C4-2B (cell line): Measurements from ENCODE around the gene ARHGEF19.

ENCODE experiments used
- H3K27ac ChIP-seq: fragments of 450-650 bp; 2 replicates; pipeline ENCODE4 v1.5.1; 2017
- ZFX ChIP-seq: fragments of 450-650 bp; IDR thresholded peaks from 2 replicates; pipeline ENCODE4 v1.6.1; 2017
- TF ChIP-seq, protein P1 (sequence below): fragments of 450-650 bp; conservative IDR thresholded peaks from 2 replicates; pipeline ENCODE4 v1.5.1; 2017; ENCODE audit warnings: mild to moderate bottlenecking

Gene ARHGEF19

DNA sequence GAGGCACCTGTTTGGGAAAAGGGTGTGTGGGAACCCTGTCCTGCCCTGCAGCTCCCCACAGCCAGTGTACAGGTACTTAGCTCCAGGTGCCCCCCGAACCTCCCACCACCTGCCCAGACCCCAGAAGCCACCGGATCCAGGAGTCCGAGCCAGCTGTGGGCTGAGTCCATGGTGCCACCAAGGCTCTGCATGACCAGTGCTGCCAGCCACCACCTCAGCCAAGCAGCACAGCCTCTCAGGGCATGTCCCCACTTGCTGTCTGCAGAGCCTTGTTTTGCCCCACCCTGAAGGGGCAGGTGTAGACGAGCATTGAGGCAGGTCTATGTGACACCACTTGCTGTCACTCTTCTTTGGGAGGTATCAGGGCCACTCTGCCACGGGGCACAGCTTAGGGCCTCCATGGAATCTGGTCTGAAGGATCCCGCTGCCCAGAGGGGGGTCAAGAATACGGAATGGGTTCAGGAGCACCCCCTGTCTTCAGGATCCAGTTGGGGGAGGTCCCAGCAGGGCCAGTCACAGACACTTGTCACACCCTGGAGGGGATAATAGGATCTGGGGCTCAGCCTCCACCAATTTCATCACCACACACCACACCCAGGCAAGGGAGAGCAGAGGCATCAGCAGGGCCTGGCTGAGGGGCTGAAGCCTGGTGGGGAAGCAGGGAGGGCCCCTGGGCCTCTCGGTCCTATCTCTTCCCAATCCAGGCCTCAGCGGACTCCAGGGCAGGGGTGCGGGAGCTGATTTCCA, 27.7 kb downstream of the ARHGEF19 start:
- TF ChIP-seq, protein P1, sequence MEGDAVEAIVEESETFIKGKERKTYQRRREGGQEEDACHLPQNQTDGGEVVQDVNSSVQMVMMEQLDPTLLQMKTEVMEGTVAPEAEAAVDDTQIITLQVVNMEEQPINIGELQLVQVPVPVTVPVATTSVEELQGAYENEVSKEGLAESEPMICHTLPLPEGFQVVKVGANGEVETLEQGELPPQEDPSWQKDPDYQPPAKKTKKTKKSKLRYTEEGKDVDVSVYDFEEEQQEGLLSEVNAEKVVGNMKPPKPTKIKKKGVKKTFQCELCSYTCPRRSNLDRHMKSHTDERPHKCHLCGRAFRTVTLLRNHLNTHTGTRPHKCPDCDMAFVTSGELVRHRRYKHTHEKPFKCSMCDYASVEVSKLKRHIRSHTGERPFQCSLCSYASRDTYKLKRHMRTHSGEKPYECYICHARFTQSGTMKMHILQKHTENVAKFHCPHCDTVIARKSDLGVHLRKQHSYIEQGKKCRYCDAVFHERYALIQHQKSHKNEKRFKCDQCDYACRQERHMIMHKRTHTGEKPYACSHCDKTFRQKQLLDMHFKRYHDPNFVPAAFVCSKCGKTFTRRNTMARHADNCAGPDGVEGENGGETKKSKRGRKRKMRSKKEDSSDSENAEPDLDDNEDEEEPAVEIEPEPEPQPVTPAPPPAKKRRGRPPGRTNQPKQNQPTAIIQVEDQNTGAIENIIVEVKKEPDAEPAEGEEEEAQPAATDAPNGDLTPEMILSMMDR, result no peak
- TF ChIP-seq ZFX, result no peak
- H3K27ac ChIP-seq, result 0 out of 2 replicates have a peak overlapping the region, but pooled peaks have one; percentile 4

DNA sequence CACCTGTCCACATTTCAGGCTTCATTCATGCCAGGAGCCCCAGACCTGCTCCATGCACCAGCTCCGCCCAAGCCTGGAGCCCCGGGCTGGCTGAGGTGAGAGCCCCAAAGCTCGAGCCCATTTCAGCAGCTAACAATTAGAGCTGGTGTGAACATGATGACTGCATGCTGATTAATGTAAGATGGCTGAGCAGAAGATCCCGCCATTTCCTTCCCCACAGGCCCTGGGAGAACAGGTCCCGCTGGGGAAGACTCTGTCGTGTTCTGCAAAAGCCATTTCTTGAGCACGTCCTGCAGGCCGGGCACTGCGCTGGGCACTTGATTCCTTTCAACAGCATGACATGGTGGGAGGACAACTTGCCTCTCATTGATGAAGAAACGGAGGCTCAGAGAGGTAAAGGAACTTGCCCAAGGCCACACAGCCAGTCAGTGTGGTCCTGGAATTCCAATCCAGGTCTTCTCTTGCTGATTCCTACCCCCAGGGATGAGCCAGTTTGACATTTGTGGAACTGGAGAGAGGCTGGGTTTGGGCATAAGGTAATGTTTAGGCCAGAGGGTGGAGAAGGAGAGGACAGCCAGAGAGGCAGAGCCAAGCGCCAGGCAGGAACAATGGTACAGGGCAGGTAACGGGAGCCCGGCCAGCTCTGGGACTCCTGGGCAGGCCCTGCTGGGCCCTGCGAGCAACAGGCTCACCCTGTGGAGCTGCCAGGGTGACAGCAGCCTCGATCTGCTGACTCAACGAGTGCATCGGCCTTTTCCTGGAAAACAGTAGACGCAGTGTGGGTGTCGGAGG, 28.5 kb downstream of the ARHGEF19 start:
- no peak for TF ChIP-seq ZFX
- TF ChIP-seq, protein P1, result no peak
- 0 out of 2 replicates have a peak overlapping the region, but pooled peaks have one; percentile 4 for H3K27ac ChIP-seq

DNA sequence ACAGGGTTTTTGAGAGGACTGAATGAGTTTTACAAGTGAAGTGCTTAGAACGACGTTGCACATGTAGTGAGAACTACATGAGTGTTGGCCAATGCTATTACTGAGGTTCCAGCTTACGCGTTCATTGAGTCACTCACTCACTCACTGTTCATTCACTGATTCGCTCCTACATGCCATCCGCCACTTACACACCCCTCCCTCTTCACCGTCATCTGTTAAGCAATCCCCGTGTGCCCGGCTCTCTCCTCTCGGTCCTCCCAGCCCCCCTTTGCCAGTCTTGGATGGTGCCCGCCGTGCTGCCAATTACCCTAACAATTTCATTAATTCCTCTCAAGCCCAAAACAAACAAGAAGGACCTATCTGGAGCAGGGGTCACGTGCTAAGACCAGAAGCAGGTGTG, 29.3 kb downstream of the ARHGEF19 start:
- TF ChIP-seq, protein P1, result no peak
- no peak for TF ChIP-seq ZFX
- H3K27ac ChIP-seq, result no peak overlapping the region

- TF ChIP-seq ZFX, result no peak
- TF ChIP-seq, protein P1, result no peak
- H3K27ac ChIP-seq, result no peak overlapping the region
Observed at GRCh38 chr1:16181887-16182719, 30.3 kb downstream of the ARHGEF19 start.

- H3K27ac ChIP-seq, result peak overlapping the region; percentile 50
Observed at GRCh38 chr1:16180291-16180824, 32.1 kb downstream of the ARHGEF19 start.

DNA sequence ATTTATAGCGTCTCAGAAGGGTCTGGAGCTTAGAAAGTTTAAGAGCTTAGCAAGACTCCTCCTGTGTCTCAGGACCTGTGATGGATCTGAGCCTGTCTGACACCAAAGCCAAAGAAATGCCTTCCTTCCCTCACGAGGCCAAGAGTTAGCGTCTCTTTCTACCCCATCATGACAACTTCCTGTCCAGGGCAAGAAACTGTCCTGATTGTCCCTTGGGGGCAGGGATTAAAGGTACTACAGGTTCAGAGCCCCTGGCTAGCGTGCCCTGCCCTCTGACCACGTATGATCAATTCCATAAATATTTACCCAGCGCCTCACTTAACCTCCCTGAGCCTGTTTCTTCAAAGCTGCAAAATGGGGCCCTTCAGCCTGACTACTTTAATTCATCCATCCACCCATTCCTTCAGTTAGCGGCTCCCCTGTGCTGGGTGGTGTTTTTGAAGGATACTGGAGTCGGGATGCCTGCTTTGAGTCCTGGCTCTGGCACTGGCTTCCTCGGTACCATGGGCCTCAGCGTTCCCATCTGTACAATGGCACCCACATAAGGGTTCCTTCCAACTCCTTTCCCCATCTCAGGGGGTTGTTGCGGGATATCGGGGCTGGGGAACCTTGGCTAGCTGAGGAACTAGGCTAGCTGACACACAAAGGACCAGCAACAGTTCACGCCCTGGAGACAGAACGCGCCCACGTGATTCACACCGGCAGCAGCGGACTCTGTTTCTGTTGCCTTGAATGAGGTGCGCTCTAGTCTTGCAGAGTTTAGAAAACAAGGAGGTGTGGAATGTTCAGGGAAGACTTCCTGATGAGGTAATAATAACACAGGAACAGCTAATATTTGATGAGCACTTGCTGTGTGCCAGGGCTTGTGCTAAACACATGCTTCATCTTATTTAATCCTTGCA, 33.6 kb downstream of the ARHGEF19 start:
- H3K27ac ChIP-seq, result peak overlapping the region; percentile 96
- TF ChIP-seq, protein P1, result no peak
- no peak for TF ChIP-seq ZFX

More at GRCh38 chr1:16180291-16180824, 32.1 kb downstream of the ARHGEF19 start:
- TF ChIP-seq, protein P1, result no peak
- TF ChIP-seq ZFX, result no peak
